OCI-LY7 (cell line): ENCODE data around the gene FUT7.

ENCODE experiments used
- EZH2phosphoT487 ChIP-seq: fragments of 200-600 bp; sonication (generic); IDR thresholded peaks from 2 replicates; pipeline ENCODE4 v1.6.1; 2018; ENCODE audit warnings: low read depth, borderline replicate concordance, mild to moderate bottlenecking, mixed run types, antibody characterized with exemption, low read length, moderate library complexity, mixed read lengths
- TF ChIP-seq, protein P1 (sequence below): fragments of 200-600 bp; sonication (generic); conservative IDR thresholded peaks from 2 replicates; pipeline ENCODE4 v1.5.1; 2014; ENCODE audit warnings: mild to moderate bottlenecking, antibody characterized with exemption, low read length, moderate library complexity, mixed read lengths

DNA sequence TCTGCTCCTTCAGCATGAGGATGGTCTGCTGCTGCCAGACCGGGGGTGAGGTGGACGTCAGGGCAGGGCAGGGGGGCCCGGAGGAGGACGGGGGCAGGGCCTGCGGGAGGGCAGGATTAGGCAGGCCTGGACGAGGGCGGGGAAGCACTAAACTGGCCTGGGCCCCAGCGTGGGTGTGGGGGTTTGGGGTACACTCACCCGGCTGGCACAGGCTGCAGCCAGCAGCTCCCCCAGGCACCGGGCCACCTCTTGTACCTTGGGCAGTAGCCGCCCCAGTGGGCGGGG is 32.9 kb upstream of the FUT7 start:
- TF ChIP-seq, protein P1, sequence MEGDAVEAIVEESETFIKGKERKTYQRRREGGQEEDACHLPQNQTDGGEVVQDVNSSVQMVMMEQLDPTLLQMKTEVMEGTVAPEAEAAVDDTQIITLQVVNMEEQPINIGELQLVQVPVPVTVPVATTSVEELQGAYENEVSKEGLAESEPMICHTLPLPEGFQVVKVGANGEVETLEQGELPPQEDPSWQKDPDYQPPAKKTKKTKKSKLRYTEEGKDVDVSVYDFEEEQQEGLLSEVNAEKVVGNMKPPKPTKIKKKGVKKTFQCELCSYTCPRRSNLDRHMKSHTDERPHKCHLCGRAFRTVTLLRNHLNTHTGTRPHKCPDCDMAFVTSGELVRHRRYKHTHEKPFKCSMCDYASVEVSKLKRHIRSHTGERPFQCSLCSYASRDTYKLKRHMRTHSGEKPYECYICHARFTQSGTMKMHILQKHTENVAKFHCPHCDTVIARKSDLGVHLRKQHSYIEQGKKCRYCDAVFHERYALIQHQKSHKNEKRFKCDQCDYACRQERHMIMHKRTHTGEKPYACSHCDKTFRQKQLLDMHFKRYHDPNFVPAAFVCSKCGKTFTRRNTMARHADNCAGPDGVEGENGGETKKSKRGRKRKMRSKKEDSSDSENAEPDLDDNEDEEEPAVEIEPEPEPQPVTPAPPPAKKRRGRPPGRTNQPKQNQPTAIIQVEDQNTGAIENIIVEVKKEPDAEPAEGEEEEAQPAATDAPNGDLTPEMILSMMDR = no peak
- no peak for TF ChIP-seq EZH2phosphoT487
